B cell (primary cell): ENCODE results near the gene LKAAEAR1. TPM values are rescaled to one million over a fixed set of nuclear protein-coding genes. Genes with fewer than 3 reads are reported as not detected.

ENCODE experiments used
- ATAC-seq: fragments of 200-7000 bp; cut with Tn5 transposase; one replicate; pipeline ENCODE4 v1.10.0; 2021; ENCODE audit warnings: low read depth, mild to moderate bottlenecking, moderate number of reproducible peaks, moderate library complexity
- CTCF ChIA-PET: fragments of 350-600 bp; sonication (Branson Sonifier 250); formaldehyde crosslinking; loops from one replicate; lab custom pipeline; 2021; ENCODE audit warnings: antibody characterized with exemption, inconsistent platforms; lab: Charles Lee
- POLR2A ChIA-PET: fragments of 350-600 bp; sonication (Branson Sonifier 250); formaldehyde crosslinking; loops from one replicate; lab custom pipeline; 2021; ENCODE audit warnings: antibody characterized with exemption; lab: Charles Lee
- DNase-seq: peaks from one replicate; pipeline ENCODE4 v3.0.0; 2013
- H2AFZ ChIP-seq: 2 replicates; pipeline ENCODE4 v1.6.1; 2012; ENCODE audit warnings: mild to moderate bottlenecking, low read depth, low read length; ENCODE audit not compliant: insufficient read depth, poor library complexity, severe bottlenecking
- H3K27ac ChIP-seq, 2 donors: 1 replicate in 1 of 2; 2 replicates in 1 of 2; pipeline ENCODE4 v1.5.1; 2012 to 2013; ENCODE audit warnings: low read length in 2 of 2, mild to moderate bottlenecking in 2 of 2, moderate library complexity in 1 of 2
- H3K27me3 ChIP-seq, 4 experiments: fragments of 200-600 bp in 1 of 4; sonication (generic) in 1 of 4; replicated peaks in 1 of 4; 1 replicate in 2 of 4; 2 replicates in 2 of 4; pipeline versions ENCODE4 v1.6.1 to v1.7.0; 2013 to 2016; ENCODE audit warnings: low read length in 3 of 4, mild to moderate bottlenecking in 2 of 4, mixed read lengths in 1 of 4, moderate library complexity in 1 of 4; ENCODE audit not compliant: insufficient read depth in 4 of 4, control insufficient read depth in 3 of 4; ENCODE audit errors: control extremely low read depth in 1 of 4
- H3K36me3 ChIP-seq, 2 experiments: replicated peaks in 1 of 2; 1 replicate in 1 of 2; 2 replicates in 1 of 2; pipeline versions ENCODE4 v1.6.1 to v1.7.1; 2013; ENCODE audit warnings: low read length in 1 of 2; ENCODE audit not compliant: insufficient read depth in 2 of 2, control insufficient read depth in 1 of 2; ENCODE audit errors: control extremely low read depth in 1 of 2, extremely low read depth in 1 of 2
- H3K4me1 ChIP-seq, 2 donors: fragments of 200-600 bp in 1 of 2; sonication (generic) in 1 of 2; 1 replicate in 1 of 2; 2 replicates in 1 of 2; pipeline versions ENCODE4 v1.5.1 to v1.6.1; 2013 to 2017; ENCODE audit warnings: low read length in 2 of 2; ENCODE audit not compliant: control insufficient read depth in 2 of 2, insufficient read depth in 2 of 2
- H3K4me2 ChIP-seq: replicated peaks from 2 replicates; pipeline ENCODE3; 2012; ENCODE audit warnings: mild to moderate bottlenecking, low read depth, low read length; ENCODE audit not compliant: poor library complexity, severe bottlenecking
- H3K4me3 ChIP-seq, 5 experiments: fragments of 200-600 bp in 1 of 5; sonication (generic) in 1 of 5; 1 replicate in 3 of 5; 2 replicates in 2 of 5; pipeline versions ENCODE4 v1.5.1 to v1.7.0; 2011 to 2016; ENCODE audit warnings: low read length in 4 of 5, mild to moderate bottlenecking in 4 of 5, low read depth in 2 of 5, control low read depth in 1 of 5, moderate library complexity in 1 of 5; ENCODE audit not compliant: insufficient read depth in 1 of 5; ENCODE audit errors: control extremely low read depth in 1 of 5, extremely low read depth in 1 of 5
- H3K79me2 ChIP-seq: fragments of 200-600 bp; sonication (generic); one replicate; pipeline ENCODE4 v1.6.0; 2016; ENCODE audit warnings: low read length; ENCODE audit not compliant: control insufficient read depth, insufficient read depth
- H3K9ac ChIP-seq: fragments of 200-600 bp; sonication (generic); 2 replicates; pipeline ENCODE4 v1.6.1; 2017; ENCODE audit warnings: mild to moderate bottlenecking, low read length, moderate library complexity
- H3K9me3 ChIP-seq, 3 donors: one replicate each; pipeline versions ENCODE4 v1.6.1 to v1.7.1; 2013; ENCODE audit warnings: low read length in 2 of 3; ENCODE audit not compliant: control insufficient read depth in 2 of 3, insufficient read depth in 1 of 3; ENCODE audit errors: control extremely low read depth in 1 of 3
- H4K20me1 ChIP-seq: 2 replicates; pipeline ENCODE4 v1.6.0; 2012; ENCODE audit warnings: mild to moderate bottlenecking, low read length; ENCODE audit not compliant: insufficient read depth, control insufficient read depth, poor library complexity, severe bottlenecking
- H3K27ac Mint-ChIP-seq: one replicate; pipeline ENCODE4 v1.8.0; 2021; ENCODE audit warnings: mixed read lengths
- H3K27me3 Mint-ChIP-seq: one replicate; pipeline ENCODE4 v1.8.0; 2021; ENCODE audit warnings: mixed read lengths
- H3K4me1 Mint-ChIP-seq: one replicate; pipeline ENCODE4 v1.8.0; 2021; ENCODE audit warnings: mixed read lengths
- H3K4me3 Mint-ChIP-seq: one replicate; pipeline ENCODE4 v1.8.0; 2021; ENCODE audit warnings: mixed read lengths
- H3K9me3 Mint-ChIP-seq: one replicate; pipeline ENCODE4 v1.8.0; 2022; ENCODE audit warnings: mixed read lengths; ENCODE audit not compliant: insufficient read depth
- EZH2 ChIP-seq: IDR thresholded peaks from 2 replicates; pipeline ENCODE4 v1.6.1; 2012; ENCODE audit warnings: borderline replicate concordance, low read depth, mild to moderate bottlenecking, moderate library complexity, low read length; ENCODE audit not compliant: insufficient read depth, poor library complexity, severe bottlenecking
- WGBS: methylation state at CpG from one replicate; pipeline ENCODE4 v1.1.5; 2013; ENCODE audit warnings: missing lambda C conversion rate; ENCODE audit not compliant: insufficient coverage; 5-methylcytosine and 5-hydroxymethylcytosine counted together
- intact Hi-C: fragments of 100-400 bp; cut with micrococcal nuclease; formaldehyde crosslinking; loops from one replicate; pipeline ENCODE4 v1.10.0; 2022
- polyA plus RNA-seq: library from polyadenylated mRNA; depleted of rRNA; stranded (reverse); fragments of >200 nt; gene quantifications from 2 replicates; pipeline ENCODE4 v1.2.3, GENCODE V29; 2012
- total RNA-seq, 2 donors: library from RNA; stranded (reverse); fragments of 120-200 nt in 1 of 2; gene quantifications; 1 replicate in 1 of 2; 2 replicates in 1 of 2; pipeline versions ENCODE4 v1.2.3 to v1.2.4, GENCODE V29; 2013 to 2022
- TF ChIP-seq, protein P1 (sequence below): fragments of 200-600 bp; IDR thresholded peaks from one replicate; pipeline ENCODE4 v1.8.0; 2022; ENCODE audit warnings: antibody characterized with exemption, mild to moderate bottlenecking

The LKAAEAR1 gene
- total and polyA plus RNA-seq, 2 donors (not counting 1 experiment from before 2014, with no cell fraction given) = 1.9 TPM; not detected in 1

- peaks cover 62% of the 10 kb centered on the region for H3K4me1 Mint-ChIP-seq
- ChIA-PET POLR2A (interaction anchor here (1.0 to 2.5 kb wide), 2 partner anchors 9 to 89 kb away, joined by 3 to 19 read pairs; partner anchors contain the start of genes OPRL1, PRPF6 and RGS19), CTCF (interaction anchor here (0.7 to 2.3 kb wide), 11 partner anchors 8 to 51 kb away, joined by 3 to 10 read pairs (median 8); partner anchors contain the start of genes LKAAEAR1 and RGS19)
- Histone ChIP-seq H3K9me3 (no peaks in the 10 kb centered on the region), H3K27ac (no peak overlapping the region), H2AFZ (no peak overlapping the region), H3K9ac (no peak overlapping the region), H3K4me2 (no peak overlapping the region), H3K36me3 (peaks cover 0 to 32% of the 10 kb centered on the region in 2 experiments), H3K27me3 (no peaks in the 10 kb centered on the region), H3K79me2 (peaks cover 22% of the 10 kb centered on the region), H3K4me1 (peaks cover 44 to 83% of the 10 kb centered on the region in 2 donors), H4K20me1 (peaks cover 48% of the 10 kb centered on the region), H3K4me3 (no peak overlapping the region)
- H3K9me3 Mint-ChIP-seq = no peaks in the 10 kb centered on the region
- intact Hi-C loops = no loop called here
- DNase-seq (no peak), ATAC-seq (no peak)
- WGBS = 60% methylated on average over 13 of the region's 14 CpGs
- H3K27ac Mint-ChIP-seq = no peak overlapping the region
- no peaks in the 10 kb centered on the region for H3K27me3 Mint-ChIP-seq
- H3K4me3 Mint-ChIP-seq = no peak overlapping the region
- TF ChIP-seq, protein P1, sequence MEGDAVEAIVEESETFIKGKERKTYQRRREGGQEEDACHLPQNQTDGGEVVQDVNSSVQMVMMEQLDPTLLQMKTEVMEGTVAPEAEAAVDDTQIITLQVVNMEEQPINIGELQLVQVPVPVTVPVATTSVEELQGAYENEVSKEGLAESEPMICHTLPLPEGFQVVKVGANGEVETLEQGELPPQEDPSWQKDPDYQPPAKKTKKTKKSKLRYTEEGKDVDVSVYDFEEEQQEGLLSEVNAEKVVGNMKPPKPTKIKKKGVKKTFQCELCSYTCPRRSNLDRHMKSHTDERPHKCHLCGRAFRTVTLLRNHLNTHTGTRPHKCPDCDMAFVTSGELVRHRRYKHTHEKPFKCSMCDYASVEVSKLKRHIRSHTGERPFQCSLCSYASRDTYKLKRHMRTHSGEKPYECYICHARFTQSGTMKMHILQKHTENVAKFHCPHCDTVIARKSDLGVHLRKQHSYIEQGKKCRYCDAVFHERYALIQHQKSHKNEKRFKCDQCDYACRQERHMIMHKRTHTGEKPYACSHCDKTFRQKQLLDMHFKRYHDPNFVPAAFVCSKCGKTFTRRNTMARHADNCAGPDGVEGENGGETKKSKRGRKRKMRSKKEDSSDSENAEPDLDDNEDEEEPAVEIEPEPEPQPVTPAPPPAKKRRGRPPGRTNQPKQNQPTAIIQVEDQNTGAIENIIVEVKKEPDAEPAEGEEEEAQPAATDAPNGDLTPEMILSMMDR = peak; percentile 73
- no peak for TF ChIP-seq EZH2
Observed at GRCh38 chr20:64069614-64070243, 14.5 kb downstream of the LKAAEAR1 start.

- intact Hi-C loops = no loop called here
- ATAC-seq = no peak
- Histone ChIP-seq H2AFZ (no peak overlapping the region), H3K4me1 (peaks cover 49 to 84% of the 10 kb centered on the region in 2 donors), H3K36me3 (peaks cover 0 to 26% of the 10 kb centered on the region in 2 experiments), H3K4me3 (no peak overlapping the region), H3K27me3 (no peaks in the 10 kb centered on the region), H3K9ac (no peak overlapping the region), H4K20me1 (peaks cover 47% of the 10 kb centered on the region), H3K9me3 (no peaks in the 10 kb centered on the region), H3K79me2 (peaks cover 25% of the 10 kb centered on the region), H3K4me2 (no peak overlapping the region), H3K27ac (no peak overlapping the region)
- POLR2A ChIA-PET = interaction anchor here (1.0 to 2.5 kb wide), 2 partner anchors 9 to 89 kb away, joined by 3 to 19 read pairs; partner anchors contain the start of genes OPRL1, PRPF6 and RGS19
- no peak for DNase-seq
- TF ChIP-seq, protein P1 = no peak
- TF ChIP-seq EZH2 = no peak
- Mint-ChIP-seq H3K27me3 (no peaks in the 10 kb centered on the region), H3K9me3 (no peaks in the 10 kb centered on the region), H3K4me3 (no peak overlapping the region), H3K27ac (peak overlapping the region; percentile 53), H3K4me1 (peaks cover 64% of the 10 kb centered on the region)
- 83% methylated on average over 20 of the region's 20 CpGs for WGBS
- CTCF ChIA-PET = interaction anchor here (0.7 to 2.3 kb wide), 11 partner anchors 9 to 51 kb away, joined by 3 to 10 read pairs (median 8); partner anchors contain the start of genes LKAAEAR1 and RGS19
Observed at GRCh38 chr20:64069209-64069613, 15.0 kb downstream of the LKAAEAR1 start.
